HT-29 (cell line): ENCODE data around the gene AHSG. TPM values are rescaled to one million over a fixed set of nuclear protein-coding genes. Genes with fewer than 3 reads are reported as not detected.
"Not testable (repeated sequence)": the region's sequence is repeated elsewhere in the genome, so short reads cannot be mapped to it uniquely, and the experiment has no call there.

Experiments used
- DNase-seq: peaks from one replicate; pipeline ENCODE4 v3.0.0-alpha.2; 2015; ENCODE audit warnings: low spot score
- total RNA-seq: library from RNA; depleted of rRNA; stranded (reverse); fragments of >200 nt; shearing (Covaris generic); gene quantifications from 2 replicates; pipeline ENCODE4 v1.2.3, GENCODE V29; 2014

Gene AHSG
- total RNA-seq, 1 experiment from 2014 or later: not detected

- DNase-seq: peak; percentile 83
Measured at GRCh38 chr3:186617036-186617946, 4.4 kb downstream of the AHSG start.

- no peak for DNase-seq
Measured at GRCh38 chr3:186618318-186618938, 5.6 kb downstream of the AHSG start.

DNA sequence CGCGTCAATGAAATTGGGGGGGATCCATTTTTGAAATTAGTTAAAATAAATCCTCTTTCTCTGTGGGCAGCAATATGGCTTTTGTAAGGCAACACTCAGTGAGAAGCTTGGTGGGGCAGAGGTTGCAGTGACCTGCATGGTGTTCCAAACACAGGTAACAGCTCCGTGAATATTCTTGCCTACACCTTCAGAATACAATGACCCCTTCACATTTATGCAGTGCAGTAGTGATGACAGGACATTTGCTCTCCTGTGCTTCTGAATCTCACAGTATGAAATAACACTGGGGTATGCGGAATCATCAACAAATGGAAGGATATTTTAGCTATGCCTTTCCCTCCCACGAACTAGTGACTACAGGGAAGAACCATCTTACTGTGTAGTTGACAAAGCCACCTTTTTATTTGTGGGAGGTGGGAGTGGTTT is 6.9 kb downstream of the AHSG start:
- no peak for DNase-seq

DNA sequence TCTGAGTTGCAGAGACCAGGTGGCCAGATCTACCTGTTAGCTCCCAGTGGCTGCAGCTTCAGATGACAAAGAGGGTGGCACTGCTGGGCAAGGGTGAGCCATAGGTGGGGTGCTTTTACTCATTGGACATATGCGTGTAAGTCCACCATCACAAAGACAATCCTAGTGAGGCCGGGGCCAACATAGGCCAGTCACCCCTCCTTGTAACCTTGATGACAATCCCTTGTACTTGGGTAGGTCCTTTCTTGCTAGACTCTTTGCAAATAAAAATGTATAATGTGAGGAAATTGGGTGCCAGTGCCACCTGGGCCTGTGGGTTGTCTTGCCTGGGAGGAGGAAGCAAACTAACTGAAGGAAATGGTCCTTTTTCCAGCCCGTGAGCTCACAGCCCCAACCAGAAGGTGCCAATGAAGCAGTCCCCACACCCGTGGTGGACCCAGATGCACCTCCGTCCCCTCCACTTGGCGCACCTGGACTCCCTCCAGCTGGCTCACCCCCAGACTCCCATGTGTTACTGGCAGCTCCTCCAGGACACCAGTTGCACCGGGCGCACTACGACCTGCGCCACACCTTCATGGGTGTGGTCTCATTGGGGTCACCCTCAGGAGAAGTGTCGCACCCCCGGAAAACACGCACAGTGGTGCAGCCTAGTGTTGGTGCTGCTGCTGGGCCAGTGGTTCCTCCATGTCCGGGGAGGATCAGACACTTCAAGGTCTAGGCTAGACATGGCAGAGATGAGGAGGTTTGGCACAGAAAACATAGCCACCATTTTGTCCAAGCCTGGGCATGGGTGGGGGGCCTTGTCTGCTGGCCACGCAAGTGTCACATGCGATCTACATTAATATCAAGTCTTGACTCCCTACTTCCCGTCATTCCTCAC is 7.6 kb downstream of the AHSG start:
- DNase-seq: no peak

- no peak for DNase-seq
Measured at GRCh38 chr3:186621894-186622650, 9.2 kb downstream of the AHSG start.

- no peak for DNase-seq
Measured at GRCh38 chr3:186622651-186623310, 9.9 kb downstream of the AHSG start.

DNA sequence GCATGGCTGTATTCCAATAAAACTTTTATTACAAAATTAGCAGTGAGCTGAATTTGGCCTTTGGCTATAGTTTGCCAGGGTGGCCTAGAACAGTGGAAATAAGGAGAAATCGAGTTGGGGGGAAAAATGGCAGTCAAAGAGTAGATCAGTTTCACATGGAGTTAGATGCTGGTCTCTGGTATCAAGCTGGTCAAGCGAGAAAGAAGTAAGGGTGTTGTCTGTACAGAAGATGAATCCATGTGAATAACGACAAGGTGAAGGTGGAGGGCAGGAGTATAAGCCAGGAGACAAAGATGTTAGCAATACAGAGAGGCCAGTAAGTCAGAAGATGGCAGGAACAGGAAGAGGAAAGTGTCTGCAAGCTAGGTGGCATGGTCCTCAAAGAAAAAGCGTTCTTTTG is 11.7 kb downstream of the AHSG start:
- no peak for DNase-seq

- no peak for DNase-seq
Measured at GRCh38 chr3:186625600-186626042, 12.8 kb downstream of the AHSG start.

- no peak for DNase-seq
Measured at GRCh38 chr3:186626254-186626847, 13.5 kb downstream of the AHSG start.

- DNase-seq: no peak
Measured at GRCh38 chr3:186627852-186628414, 15.1 kb downstream of the AHSG start.

DNA sequence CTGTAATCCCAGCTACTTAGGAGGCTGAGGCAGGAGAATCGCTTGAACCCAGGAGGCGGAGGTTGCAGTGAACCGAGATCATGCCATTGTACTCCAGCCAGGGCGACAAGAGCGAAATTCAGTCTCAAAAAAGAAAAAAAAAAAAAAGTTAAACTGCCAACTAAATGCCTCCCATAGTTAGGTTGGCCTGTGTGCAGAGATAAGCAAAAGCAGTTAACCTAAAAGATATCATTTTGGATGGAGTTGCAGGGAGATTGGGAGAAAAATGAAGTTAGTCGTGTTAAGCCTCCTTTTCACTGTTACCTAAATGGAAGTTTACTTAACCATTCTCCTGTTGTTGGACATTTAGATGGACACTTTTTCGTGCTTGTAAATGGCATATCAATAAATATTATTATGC is 15.9 kb downstream of the AHSG start:
- no peak for DNase-seq

GRCh38 chr3:186630950-186631641 is 18.2 kb downstream of the AHSG start:
- DNase-seq: no peak

DNA sequence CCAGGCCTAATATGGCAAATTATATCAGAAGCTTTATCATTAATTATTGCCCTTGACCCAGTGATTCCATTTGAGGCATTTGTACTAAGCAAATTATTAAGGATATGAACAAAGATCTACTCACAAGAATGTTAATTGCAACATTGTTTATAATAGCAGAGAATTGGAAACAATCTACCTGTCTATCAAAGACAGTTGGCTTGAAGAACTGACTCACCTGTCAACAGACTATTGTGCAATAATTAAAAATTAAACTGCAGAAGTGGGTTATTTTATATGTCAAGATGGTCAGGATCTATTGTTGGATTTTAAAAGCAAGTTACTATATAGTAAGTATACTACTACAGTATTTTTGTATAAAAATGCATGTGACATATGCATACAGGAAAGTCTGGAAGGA is 20.6 kb downstream of the AHSG start:
- DNase-seq: no peak

DNA sequence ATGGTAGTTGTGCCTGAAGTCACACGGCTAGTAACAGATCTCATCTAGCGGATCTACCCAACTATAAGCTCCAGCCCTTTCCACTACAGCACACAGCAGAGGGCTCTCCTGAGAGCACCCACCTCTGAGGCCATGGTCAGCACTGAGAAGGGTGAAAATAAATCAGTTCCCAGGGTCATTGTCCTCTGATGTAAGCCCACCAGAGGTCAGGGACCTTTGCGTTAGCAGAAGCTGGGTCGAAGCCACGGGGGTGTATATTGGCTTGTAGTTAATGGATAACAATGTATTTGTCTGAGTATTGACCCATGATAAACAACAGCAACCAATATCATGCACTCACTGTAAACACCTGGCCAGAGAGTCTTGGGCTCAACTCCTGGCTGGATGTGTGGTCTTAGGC is 21.3 kb downstream of the AHSG start:
- DNase-seq: not testable (repeated sequence)

DNA sequence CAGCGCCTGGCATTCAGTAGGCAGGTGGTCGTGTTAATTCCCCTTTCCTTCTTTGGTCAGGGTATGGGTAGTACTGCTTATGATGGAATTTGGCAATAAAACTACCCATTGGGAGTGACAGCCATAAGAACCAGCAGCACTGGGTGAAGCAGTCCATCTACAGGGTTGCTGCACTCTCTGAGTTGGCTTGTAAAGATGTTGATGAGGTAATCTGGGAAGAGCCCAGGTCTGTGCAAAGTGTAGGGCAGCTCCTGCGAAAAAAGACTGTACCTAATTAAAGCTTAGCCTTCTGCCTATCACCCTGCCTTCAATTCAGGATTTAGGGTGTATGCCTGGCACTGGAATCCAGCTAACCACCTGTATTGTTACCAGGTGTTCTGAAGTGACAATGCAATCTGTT is 22.7 kb downstream of the AHSG start:
- no peak for DNase-seq

DNA sequence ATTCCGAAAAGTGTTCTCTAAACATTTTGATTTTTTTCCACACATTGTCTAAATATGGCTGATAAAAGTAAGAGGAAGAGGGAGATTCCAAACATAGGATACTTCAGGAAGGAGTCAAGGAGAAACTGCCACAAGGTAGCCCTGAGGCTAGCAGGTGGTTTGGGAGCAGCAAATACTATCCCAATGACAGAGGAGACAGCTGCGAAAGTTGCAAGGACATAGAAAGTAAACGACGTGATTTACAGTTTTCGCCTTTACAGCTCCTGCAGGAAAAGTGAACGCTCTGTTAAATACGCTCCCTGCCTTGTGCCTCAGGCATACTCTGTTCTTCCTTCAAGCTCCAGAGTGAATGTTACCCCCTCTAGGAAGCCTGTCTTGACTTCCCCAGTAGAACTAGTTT is 23.7 kb downstream of the AHSG start:
- DNase-seq: no peak

GRCh38 chr3:186637686-186638085 is 24.8 kb downstream of the AHSG start:
- no peak for DNase-seq

DNA sequence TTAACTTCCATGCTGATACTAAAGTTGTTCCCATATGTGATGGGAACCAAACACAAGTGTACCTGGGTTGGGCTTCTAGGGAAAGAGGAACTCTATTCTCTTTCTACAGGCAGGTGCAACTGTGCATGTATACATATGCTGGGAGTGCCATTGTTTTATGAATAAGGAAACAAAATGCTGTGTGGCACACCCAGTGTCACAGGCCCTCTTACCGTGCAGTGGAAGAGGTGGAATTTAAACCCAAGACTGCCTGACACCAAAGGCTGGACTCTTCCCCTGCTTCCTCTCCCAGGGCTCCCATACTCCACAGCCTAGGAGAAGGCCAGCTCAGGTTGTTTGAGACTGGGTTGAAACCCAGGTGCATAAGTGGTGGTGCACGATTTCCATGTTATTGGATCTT is 25.4 kb downstream of the AHSG start:
- DNase-seq: no peak

DNA sequence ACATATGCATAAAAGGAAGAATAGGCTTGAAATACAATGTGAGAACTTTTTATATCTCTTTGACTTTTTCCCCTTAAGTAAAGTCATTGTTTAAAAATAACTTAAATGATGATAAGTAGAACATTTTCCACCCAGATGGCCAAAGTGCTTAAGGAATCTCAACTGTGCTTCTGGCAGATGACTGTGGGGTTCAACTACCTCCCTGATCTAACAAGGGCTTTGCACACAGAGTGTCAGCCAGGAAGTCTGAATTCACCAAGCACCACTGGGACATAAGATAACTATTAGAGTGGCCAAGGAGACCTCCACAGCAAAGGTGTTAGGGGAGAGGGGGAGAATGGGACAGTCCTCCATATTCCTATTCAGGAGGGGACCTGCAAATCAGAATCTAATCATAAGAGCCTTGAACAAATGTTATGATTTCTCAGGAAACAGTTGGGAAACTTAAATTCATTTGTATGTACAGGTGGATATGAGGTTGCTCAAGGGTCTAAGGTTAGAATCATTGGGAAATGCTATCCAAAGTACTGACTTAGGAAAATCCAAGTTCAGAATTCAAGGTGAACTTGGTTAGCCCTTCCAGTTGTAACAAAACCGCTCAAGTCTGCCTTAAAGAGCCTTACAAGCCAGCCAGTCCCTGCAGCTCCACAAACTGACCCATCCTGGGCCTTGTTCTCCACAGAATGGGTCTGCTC is 27.1 kb downstream of the AHSG start, which contains the start of gene FETUB:
FETUB (plus strand) TSS at position 622 of the 695 bp plus-strand sequence; CDS start at position 684, 62 bp downstream.
- DNase-seq: no peak
